ENCODE data around the gene NUP107. TPM values are rescaled to one million over a fixed set of nuclear protein-coding genes. Genes with fewer than 3 reads are reported as not detected.

Gene NUP107
- total and polyA plus RNA-seq, 12 donors, result 13.1 to 51.6 (median 28.8) TPM

DNA sequence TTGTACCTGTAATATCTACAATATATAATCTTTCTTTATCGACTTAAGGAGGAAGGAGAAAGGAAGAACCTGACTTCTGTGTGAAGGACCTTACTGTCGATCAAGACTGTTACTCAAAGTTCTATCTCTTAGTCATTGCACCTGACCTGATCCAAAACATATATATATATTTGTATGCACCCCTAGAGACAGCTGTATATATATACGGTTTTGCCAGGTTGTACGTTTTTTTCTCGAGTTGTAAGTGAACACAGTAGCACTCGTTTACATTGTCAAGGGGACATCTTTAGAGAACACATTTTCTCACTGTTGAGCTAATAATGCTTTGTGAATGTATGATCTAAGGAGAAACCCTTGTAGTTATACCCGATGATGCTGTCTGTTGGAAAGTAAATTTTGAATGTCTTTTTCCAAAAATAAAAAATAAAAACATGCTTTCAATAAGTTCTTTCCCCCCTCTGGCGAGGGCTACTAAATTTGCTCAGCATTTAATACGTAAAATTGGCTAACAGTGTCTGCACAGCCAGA lies 58.7 kb downstream of the NUP107 start:
- H3K27ac ChIP-seq, result peak overlapping the region in 4 of 5 donors; percentile 49 to 88 (median 76)
- no peaks in the 10 kb centered on the region for H3K9me3 ChIP-seq (replicated peaks in 1 of 3)
- intact Hi-C loops (cut with DNase I), result loop anchor here in 1 of 2 donors (10.0 kb wide), 1 partner anchor 69 kb away; no protein-coding TSS in a partner anchor
- H3K36me3 ChIP-seq (replicated peaks in 1 of 2), result no peaks in the 10 kb centered on the region
- TF ChIP-seq, protein P1, sequence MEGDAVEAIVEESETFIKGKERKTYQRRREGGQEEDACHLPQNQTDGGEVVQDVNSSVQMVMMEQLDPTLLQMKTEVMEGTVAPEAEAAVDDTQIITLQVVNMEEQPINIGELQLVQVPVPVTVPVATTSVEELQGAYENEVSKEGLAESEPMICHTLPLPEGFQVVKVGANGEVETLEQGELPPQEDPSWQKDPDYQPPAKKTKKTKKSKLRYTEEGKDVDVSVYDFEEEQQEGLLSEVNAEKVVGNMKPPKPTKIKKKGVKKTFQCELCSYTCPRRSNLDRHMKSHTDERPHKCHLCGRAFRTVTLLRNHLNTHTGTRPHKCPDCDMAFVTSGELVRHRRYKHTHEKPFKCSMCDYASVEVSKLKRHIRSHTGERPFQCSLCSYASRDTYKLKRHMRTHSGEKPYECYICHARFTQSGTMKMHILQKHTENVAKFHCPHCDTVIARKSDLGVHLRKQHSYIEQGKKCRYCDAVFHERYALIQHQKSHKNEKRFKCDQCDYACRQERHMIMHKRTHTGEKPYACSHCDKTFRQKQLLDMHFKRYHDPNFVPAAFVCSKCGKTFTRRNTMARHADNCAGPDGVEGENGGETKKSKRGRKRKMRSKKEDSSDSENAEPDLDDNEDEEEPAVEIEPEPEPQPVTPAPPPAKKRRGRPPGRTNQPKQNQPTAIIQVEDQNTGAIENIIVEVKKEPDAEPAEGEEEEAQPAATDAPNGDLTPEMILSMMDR (IDR thresholded peaks at IDR 0.05), result no peak
- TF ChIP-seq POLR2A (IDR thresholded peaks at IDR 0.05), result no peak
- peak overlapping the region in 2 of 4 donors; percentile 46 to 83 for H3K4me3 ChIP-seq
- no peaks in the 10 kb centered on the region for H3K27me3 ChIP-seq
- WGBS, 4 donors, result 34 to 38% (median 37%) methylated on average over 9 of the region's 9 CpGs
- peaks cover 9 to 23% of the 10 kb centered on the region in 2 donors for H3K4me1 ChIP-seq (replicated peaks in 1 of 2)
- no peak for DNase-seq

DNA sequence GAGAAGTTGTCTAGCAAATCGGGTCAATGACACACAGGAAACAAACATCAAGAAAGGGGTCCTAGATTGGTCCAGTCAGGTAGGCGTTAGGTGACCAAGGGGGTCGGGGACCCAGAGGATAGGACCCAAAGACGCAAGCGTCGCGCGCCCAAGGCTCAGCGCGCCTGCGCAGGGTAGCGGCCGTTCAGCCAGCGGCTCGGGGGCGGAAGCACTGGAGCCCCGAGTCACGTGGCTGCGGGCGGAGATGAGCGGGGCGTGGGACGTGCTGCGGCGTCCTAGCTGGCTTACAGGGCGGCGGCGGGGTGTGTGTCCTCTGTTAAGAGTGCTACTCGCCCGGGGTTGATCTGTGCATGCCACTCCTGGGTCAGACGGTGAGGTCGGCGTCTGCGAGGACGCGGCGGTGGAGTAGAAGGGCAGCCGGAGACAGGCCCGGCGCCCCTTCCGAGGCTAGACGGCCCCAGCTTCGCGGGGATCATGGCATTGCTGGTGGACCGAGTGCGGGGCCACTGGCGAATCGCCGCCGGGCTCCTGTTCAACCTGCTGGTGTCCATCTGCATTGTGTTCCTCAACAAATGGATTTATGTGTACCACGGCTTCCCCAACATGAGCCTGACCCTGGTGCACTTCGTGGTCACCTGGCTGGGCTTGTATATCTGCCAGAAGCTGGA lies 59.3 kb downstream of the NUP107 start, which contains the start of gene SLC35E3:
Gene SLC35E3, plus strand, starts transcription at position 273 of the 668 bp plus-strand sequence. Its CDS starts 202 bp downstream, at position 475.
- intact Hi-C loops (cut with DNase I), result loop anchor here in 1 of 2 donors (10.0 kb wide), 1 partner anchor 69 kb away; no protein-coding TSS in a partner anchor
- peak; percentile 91 to 96 (median 94) for DNase-seq
- no peaks in the 10 kb centered on the region for H3K9me3 ChIP-seq (replicated peaks in 1 of 3)
- H3K36me3 ChIP-seq (replicated peaks in 1 of 2), result no peaks in the 10 kb centered on the region
- H3K4me1 ChIP-seq (replicated peaks in 1 of 2), result peaks cover 9 to 23% of the 10 kb centered on the region in 2 donors
- peak within 1 kb of the TSS; percentile 12 to 83 (median 54) for H3K4me3 ChIP-seq
- H3K27ac ChIP-seq, result peak within 1 kb of the TSS; percentile 28 to 88 (median 70)
- H3K27me3 ChIP-seq, result no peaks in the 10 kb centered on the region
- TF ChIP-seq, protein P1 (IDR thresholded peaks at IDR 0.05), result peak in 1 of 6 experiments; percentile 14
- peak in 1 of 2 donors; percentile 90 for TF ChIP-seq POLR2A (IDR thresholded peaks at IDR 0.05)
- 0 to 1% (median 0%) methylated on average over 1 to 52 of the region's 52 CpGs for WGBS, 4 donors

DNA sequence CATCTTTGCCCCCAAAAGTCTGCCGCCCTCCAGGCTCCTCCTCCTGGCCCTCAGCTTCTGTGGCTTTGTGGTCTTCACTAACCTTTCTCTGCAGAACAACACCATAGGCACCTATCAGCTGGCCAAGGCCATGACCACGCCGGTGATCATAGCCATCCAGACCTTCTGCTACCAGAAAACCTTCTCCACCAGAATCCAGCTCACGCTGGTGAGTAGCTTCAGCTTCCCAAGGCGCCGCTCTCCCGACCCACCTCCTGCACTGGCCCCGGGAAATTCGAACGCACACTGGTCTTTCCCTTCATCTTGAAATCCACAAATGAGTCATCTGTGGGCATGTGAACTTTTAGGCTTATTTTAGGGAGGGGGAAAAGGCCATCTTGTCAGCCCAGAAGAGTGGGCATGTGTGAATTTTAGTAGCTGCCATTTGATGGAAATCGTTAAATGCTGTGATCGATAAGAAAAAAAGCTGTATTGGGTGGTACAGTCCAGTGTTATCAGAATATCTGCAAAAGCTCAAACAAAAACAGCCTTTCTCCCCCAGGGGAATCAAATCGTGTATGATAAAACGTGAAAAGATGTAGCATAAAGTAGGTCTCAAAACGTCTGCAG lies 59.9 kb downstream of the NUP107 start:
- intact Hi-C loops (cut with DNase I), result loop anchor here in 1 of 2 donors (10.0 kb wide), 1 partner anchor 68 kb away; no protein-coding TSS in a partner anchor
- H3K9me3 ChIP-seq (replicated peaks in 1 of 3), result no peaks in the 10 kb centered on the region
- no peaks in the 10 kb centered on the region for H3K27me3 ChIP-seq
- peaks cover 9 to 23% of the 10 kb centered on the region in 2 donors for H3K4me1 ChIP-seq (replicated peaks in 1 of 2)
- TF ChIP-seq, protein P1 (IDR thresholded peaks at IDR 0.05), result no peak
- TF ChIP-seq POLR2A (IDR thresholded peaks at IDR 0.05), result no peak
- H3K4me3 ChIP-seq, result peak overlapping the region; percentile 12 to 83 (median 54)
- WGBS, 4 donors, result 4 to 8% (median 6%) methylated on average over 13 to 15 of the region's 15 CpGs
- H3K27ac ChIP-seq, result peak overlapping the region in 4 of 5 donors; percentile 49 to 88 (median 76)
- DNase-seq, result peak; percentile 63 to 84 (median 77)
- H3K36me3 ChIP-seq (replicated peaks in 1 of 2), result no peaks in the 10 kb centered on the region

DNA sequence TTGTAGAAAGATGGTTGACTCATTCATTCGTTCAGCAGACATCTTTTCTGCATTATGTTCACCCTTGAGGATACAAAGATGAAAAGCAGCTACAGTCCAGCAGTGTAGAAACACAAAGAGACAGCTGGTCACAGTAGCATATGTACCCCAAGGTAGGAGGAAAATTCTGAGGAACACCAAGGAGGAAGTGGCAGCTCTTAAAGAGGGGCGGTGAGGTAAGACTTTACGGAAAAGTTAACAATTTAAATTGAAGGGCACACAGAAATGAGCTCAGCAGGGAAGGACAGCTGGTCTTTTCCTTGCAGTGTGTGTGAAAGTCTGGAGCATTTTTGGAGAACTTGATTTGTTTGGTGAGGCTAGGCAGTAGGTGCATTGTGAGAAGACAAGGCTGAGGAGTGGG lies 62.7 kb downstream of the NUP107 start:
- no peak for TF ChIP-seq POLR2A (IDR thresholded peaks at IDR 0.05)
- TF ChIP-seq, protein P1 (IDR thresholded peaks at IDR 0.05), result no peak
- no peaks in the 10 kb centered on the region for H3K27me3 ChIP-seq
- intact Hi-C loops (cut with DNase I), result loop anchor here in 1 of 2 donors (10.0 kb wide), 1 partner anchor 65 kb away; no protein-coding TSS in a partner anchor

More for the DNA sequence above, 62.7 kb downstream of the NUP107 start:
- Histone ChIP-seq H3K36me3 (replicated peaks in 1 of 2) (peaks cover 0 to 12% of the 10 kb centered on the region in 2 donors), H3K4me3 (no peak overlapping the region), H3K4me1 (replicated peaks in 1 of 2) (peaks cover 9 to 23% of the 10 kb centered on the region in 2 donors), H3K27ac (no peak overlapping the region), H3K9me3 (replicated peaks in 1 of 3) (no peaks in the 10 kb centered on the region)
- WGBS, 4 donors, result 86 to 91% (median 88%) methylated on average over 3 of the region's 3 CpGs
- no peak for DNase-seq

All from adrenal gland (tissue), 12 donors.